Lower lobe of right lung (tissue), 2 donors: Measurements from ENCODE around the gene RASGRF2. TPM values are rescaled to one million over a fixed set of nuclear protein-coding genes. Genes with fewer than 3 reads are reported as not detected.

ENCODE experiments used
- ATAC-seq, 2 donors: fragments of 200-7000 bp; cut with Tn5 transposase; one replicate each; pipeline ENCODE4 v1.9.1; 2020 to 2022; ENCODE audit warnings: mild to moderate bottlenecking in 2 of 2, moderate library complexity in 2 of 2
- DNase-seq: peaks from one replicate; pipeline ENCODE4 v3.0.0-alpha.2; 2020
- H3K27ac ChIP-seq: fragments of 200-600 bp; one replicate; pipeline ENCODE4 v1.8.0; 2022
- H3K27me3 ChIP-seq: fragments of 200-600 bp; one replicate; pipeline ENCODE4 v1.8.0; 2022; ENCODE audit warnings: low read depth
- H3K36me3 ChIP-seq: fragments of 200-600 bp; one replicate; pipeline ENCODE4 v1.8.0; 2022; ENCODE audit warnings: mild to moderate bottlenecking
- H3K4me1 ChIP-seq: fragments of 200-600 bp; one replicate; pipeline ENCODE4 v1.8.0; 2022
- H3K4me3 ChIP-seq: fragments of 200-600 bp; one replicate; pipeline ENCODE4 v1.8.0; 2022; ENCODE audit warnings: mild to moderate bottlenecking
- H3K9me3 ChIP-seq: fragments of 200-600 bp; one replicate; pipeline ENCODE4 v1.8.0; 2022
- CTCF ChIP-seq: fragments of 200-600 bp; IDR thresholded peaks from one replicate; pipeline ENCODE4 v1.8.0; 2022; ENCODE audit warnings: antibody characterized with exemption, mild to moderate bottlenecking
- intact Hi-C: fragments of 100-400 bp; cut with DNase I; formaldehyde crosslinking; loops from one replicate; pipeline ENCODE4 v1.11.0; 2022
- total RNA-seq: library from RNA; stranded (reverse); fragmentation: NEBNext Ultra II Directional; extraction: Animal tissue kit (Norgen Biotek cat#: 25700); gene quantifications from one replicate; pipeline ENCODE4 v1.2.1, GENCODE V29; 2021
- donor health status: DM: no; HTN: yes; CAD: no; lungs with severe emphysema.

The RASGRF2 gene
- total RNA-seq, 1 donor from 2014 or later = 6.7 TPM

DNA sequence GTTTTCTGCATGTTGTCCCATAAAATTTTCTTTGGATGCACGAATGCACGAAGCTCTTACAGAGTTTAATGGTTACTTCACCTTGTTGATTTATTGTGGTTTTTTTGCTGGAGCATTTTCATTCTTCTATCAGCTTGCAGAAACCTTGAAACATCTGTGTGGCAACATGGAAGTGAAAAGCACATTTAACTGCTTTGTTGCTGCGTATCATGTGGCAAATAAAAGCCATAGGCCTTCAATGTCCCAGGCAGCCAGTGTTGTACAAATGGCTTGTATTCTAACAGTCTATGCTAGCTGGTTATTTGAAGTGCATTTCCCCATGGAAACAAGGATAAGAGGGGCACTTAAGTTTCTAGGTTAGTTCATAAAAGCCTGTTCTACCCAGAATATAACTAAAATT lies 42.5 kb upstream of the RASGRF2 start:
- intact Hi-C loops = no loop called here
- TF ChIP-seq CTCF = no peak
- no peak for DNase-seq

GRCh38 chr5:80919678-80920196 lies 40.4 kb upstream of the RASGRF2 start:
- Histone ChIP-seq H3K27ac (no peak overlapping the region), H3K4me3 (no peak overlapping the region), H3K27me3 (no peaks in the 10 kb centered on the region), H3K4me1 (no peaks in the 10 kb centered on the region), H3K36me3 (no peaks in the 10 kb centered on the region), H3K9me3 (no peaks in the 10 kb centered on the region)
- no peak for DNase-seq
- ATAC-seq = no peak
- intact Hi-C loops = no loop called here
- TF ChIP-seq CTCF = no peak

More for the DNA sequence above, 42.5 kb upstream of the RASGRF2 start:
- no peaks in the 10 kb centered on the region for H3K4me1 ChIP-seq
- no peaks in the 10 kb centered on the region for H3K36me3 ChIP-seq
- H3K9me3 ChIP-seq = no peaks in the 10 kb centered on the region
- ATAC-seq = no peak
- H3K27me3 ChIP-seq = no peaks in the 10 kb centered on the region
- H3K27ac ChIP-seq = no peak overlapping the region
- H3K4me3 ChIP-seq = no peak overlapping the region

GRCh38 chr5:80920333-80920732 lies 39.8 kb upstream of the RASGRF2 start:
- TF ChIP-seq CTCF = no peak
- no peak overlapping the region for H3K27ac ChIP-seq
- DNase-seq (no peak), ATAC-seq (no peak)
- H3K27me3 ChIP-seq = no peaks in the 10 kb centered on the region
- intact Hi-C loops = no loop called here
- no peak overlapping the region for H3K4me3 ChIP-seq
- no peaks in the 10 kb centered on the region for H3K4me1 ChIP-seq
- H3K9me3 ChIP-seq = no peaks in the 10 kb centered on the region
- no peaks in the 10 kb centered on the region for H3K36me3 ChIP-seq

DNA sequence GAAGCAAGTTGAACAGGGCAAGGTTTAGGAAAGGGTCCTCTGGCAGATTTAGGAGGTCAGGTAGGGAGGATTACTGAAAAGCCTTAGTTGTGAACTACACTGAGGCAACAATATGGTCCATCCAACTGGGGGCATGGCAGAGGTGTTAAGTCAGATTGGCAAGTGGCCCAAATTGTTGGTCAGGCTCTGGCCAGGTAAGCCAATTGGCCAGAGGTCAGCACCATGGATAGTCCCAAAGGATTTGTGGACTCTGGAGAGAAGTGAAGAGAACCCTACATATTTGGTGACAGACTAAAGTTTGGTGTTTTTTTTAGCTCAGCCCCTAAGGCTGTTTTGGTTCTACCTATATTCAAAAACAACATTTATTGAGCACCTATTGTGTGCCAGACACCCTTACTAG lies 39.1 kb upstream of the RASGRF2 start:
- ATAC-seq (no peak), DNase-seq (no peak)
- H3K27ac ChIP-seq = no peak overlapping the region
- H3K4me1 ChIP-seq = no peaks in the 10 kb centered on the region
- no peaks in the 10 kb centered on the region for H3K27me3 ChIP-seq
- intact Hi-C loops = no loop called here
- no peak for TF ChIP-seq CTCF
- no peak overlapping the region for H3K4me3 ChIP-seq
- no peaks in the 10 kb centered on the region for H3K9me3 ChIP-seq
- no peaks in the 10 kb centered on the region for H3K36me3 ChIP-seq

DNA sequence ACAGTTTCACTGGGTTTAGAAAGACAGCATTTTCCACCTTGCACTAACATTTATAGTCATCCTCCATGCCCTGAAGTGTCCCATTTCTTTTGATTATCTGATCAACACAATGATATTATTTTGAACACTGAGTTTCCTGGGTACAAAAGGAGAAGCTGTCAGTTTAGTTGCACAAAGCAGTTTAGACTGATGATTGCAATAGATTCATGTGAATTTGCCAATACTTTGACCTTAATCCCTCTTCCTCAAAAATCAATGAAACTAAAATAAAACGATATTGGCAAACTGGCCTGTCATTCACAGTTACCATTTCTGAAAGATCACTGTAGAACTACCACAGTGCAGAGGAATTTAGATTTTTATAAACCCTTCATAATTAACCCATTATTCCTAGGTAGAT lies 34.2 kb upstream of the RASGRF2 start:
- no peak overlapping the region for H3K27ac ChIP-seq
- no peak overlapping the region for H3K4me3 ChIP-seq
- no peaks in the 10 kb centered on the region for H3K27me3 ChIP-seq
- ATAC-seq (no peak), DNase-seq (no peak)
- intact Hi-C loops = no loop called here
- no peak for TF ChIP-seq CTCF
- H3K9me3 ChIP-seq = no peaks in the 10 kb centered on the region
- H3K36me3 ChIP-seq = no peaks in the 10 kb centered on the region
- no peaks in the 10 kb centered on the region for H3K4me1 ChIP-seq

DNA sequence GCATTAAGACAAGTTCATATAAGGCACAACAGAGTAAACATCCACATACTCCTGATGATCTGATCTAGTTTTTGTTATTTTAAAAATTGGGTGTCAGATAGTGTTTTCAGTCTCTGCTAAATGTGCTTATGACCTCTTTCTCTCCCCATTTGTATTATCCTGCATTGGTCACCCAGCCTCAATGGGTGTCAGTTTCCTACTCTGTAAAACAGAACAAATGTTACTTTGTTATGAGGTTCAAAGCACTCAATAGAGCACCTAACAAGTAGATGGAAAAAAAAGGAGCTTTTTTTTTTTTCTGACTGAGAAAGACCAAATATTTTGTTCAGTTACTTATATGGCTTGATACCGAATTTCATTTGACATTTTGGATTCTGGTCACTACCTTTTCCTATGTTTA lies 33.6 kb upstream of the RASGRF2 start:
- Histone ChIP-seq H3K36me3 (no peaks in the 10 kb centered on the region), H3K27ac (no peak overlapping the region), H3K4me3 (no peak overlapping the region), H3K4me1 (no peaks in the 10 kb centered on the region), H3K27me3 (no peaks in the 10 kb centered on the region), H3K9me3 (no peaks in the 10 kb centered on the region)
- intact Hi-C loops = no loop called here
- ATAC-seq (no peak), DNase-seq (no peak)
- TF ChIP-seq CTCF = no peak
